Heart left ventricle (tissue), 13 donors: ENCODE measurements around the gene NHLRC4.

ENCODE experiments used
- POLR2A ChIP-seq, 2 donors: fragments of 450-650 bp; IDR thresholded peaks; one replicate each; pipeline ENCODE4 v1.6.1; 2017; ENCODE audit warnings: antibody characterized with exemption in 2 of 2, mild to moderate bottlenecking in 2 of 2, moderate library complexity in 2 of 2
- TF ChIP-seq, protein P1 (sequence below), 12 donors: fragments of 200-600 bp; sonication (generic) in 4 of 12; IDR thresholded peaks; one replicate each; pipeline versions ENCODE4 v1.5.0 to v1.8.0; 2018 to 2022; ENCODE audit warnings: antibody characterized with exemption in 12 of 12, mild to moderate bottlenecking in 5 of 12
- donor health status: ischemic (EF 13 %, LVEDD 7.1; RV severe dilation, severe dysfunction).
- donor health status: DM: no; HTN: yes; CAD: no.
- donor health status: DM: no; HTN: no; CAD: no.
- donor health status: ischemic (EF 25% LVEDD 6.9; RV normal size, moderate dysfunction).
- donor health status: ischemic (EF 25% LVEDD 5.7; RV mildly dilated, moderate dysfunction).
- donor health status: ischemic (EF 35%, LVEDD 5.7; RV mildly dilated, moderate dysfunction).
- donor health status: nonischemic (EF 11% LVEDD 7.7; RV severe dilation, severe dysfunction).
- donor health status: DM: yes; HTN: yes; CAD: no.
- donor health status: PGD.
- donor health status: ischemic (EF 29% LVEDD 5.4; RV normal size, mild dysfunction).
- donor health status: nonischemic (EF 23%, LVEDD 6.1; RV moderate dilation, normal function).

DNA sequence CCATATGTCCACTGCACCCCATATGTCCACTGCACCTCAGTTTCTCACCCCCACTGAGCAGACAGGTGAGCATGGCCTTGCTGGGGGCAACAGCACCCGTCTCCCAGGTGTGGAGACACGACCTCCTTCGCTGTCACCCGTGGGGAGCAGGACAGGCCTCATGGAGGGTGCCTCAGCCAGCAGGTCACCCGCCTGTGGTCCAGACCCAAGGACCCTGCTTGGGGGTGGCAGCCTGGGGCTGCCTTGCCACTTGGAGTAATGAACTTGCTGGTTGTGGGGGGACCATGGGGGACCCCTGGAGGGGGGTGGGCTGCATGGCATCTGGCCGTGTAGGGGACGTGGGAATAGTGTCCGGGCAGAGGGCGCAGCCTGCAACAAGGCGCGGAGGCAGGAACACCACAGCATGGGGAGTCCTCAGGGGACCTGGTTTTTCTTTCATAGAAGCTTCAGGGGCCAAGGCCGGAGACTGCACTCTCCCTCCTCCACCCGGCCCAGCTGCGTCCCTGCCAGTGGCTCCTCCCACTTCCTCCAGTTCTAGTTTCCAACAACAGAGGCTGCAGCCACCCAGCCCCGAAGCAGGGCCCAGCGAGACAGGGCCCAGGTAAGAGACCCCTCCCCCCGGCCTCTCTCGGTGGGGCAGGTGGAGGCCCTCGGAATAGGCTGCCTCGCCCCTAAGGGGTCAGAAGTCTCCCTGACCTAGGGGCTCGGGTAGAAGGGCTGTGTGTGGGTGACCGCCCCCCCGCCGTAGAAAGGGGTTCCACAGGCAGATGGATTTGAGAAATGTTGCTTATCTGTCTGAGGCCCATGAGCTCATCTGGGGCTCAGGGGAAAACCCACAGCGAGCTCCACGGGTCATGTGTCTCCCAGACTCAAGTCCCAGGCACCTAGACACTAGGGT lies at the start of gene NHLRC4:
- TF ChIP-seq, protein P1, sequence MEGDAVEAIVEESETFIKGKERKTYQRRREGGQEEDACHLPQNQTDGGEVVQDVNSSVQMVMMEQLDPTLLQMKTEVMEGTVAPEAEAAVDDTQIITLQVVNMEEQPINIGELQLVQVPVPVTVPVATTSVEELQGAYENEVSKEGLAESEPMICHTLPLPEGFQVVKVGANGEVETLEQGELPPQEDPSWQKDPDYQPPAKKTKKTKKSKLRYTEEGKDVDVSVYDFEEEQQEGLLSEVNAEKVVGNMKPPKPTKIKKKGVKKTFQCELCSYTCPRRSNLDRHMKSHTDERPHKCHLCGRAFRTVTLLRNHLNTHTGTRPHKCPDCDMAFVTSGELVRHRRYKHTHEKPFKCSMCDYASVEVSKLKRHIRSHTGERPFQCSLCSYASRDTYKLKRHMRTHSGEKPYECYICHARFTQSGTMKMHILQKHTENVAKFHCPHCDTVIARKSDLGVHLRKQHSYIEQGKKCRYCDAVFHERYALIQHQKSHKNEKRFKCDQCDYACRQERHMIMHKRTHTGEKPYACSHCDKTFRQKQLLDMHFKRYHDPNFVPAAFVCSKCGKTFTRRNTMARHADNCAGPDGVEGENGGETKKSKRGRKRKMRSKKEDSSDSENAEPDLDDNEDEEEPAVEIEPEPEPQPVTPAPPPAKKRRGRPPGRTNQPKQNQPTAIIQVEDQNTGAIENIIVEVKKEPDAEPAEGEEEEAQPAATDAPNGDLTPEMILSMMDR (IDR thresholded peaks at IDR 0.05): peak in 2 of 12 donors; percentile 12 to 19
- TF ChIP-seq POLR2A (IDR thresholded peaks at IDR 0.05): no peak
